GM23248 (cell line): Measurements from ENCODE around the gene ADRB2.

Experiments used
- EZH2 ChIP-seq: fragments of 200-600 bp; sonication (generic); IDR thresholded peaks from 2 replicates; pipeline ENCODE4 v1.6.1; 2018; ENCODE audit warnings: antibody characterized with exemption, mild to moderate bottlenecking; ENCODE audit not compliant: insufficient read depth, poor library complexity, severe bottlenecking
- EZH2phosphoT487 ChIP-seq: fragments of 200-600 bp; sonication (generic); IDR thresholded peaks from 2 replicates; pipeline ENCODE4 v1.6.1; 2018; ENCODE audit warnings: antibody characterized with exemption, moderate library complexity, mild to moderate bottlenecking, low read depth; ENCODE audit not compliant: insufficient read depth

- TF ChIP-seq EZH2phosphoT487 (no peak), EZH2 (no peak)
Observed at GRCh38 chr5:148806520-148806931, 19.9 kb upstream of the ADRB2 start.
